GM23338 (cell line): ENCODE results near the gene RSL1D1. TPM values are rescaled to one million over a fixed set of nuclear protein-coding genes. Genes with fewer than 3 reads are reported as not detected.

Experiments used
- ATAC-seq: fragments of 200-7000 bp; cut with Tn5 transposase; 3 replicates; pipeline ENCODE4 v1.9.1; 2020
- DNase-seq: peaks from one replicate; pipeline ENCODE4 v3.0.0-alpha.2; 2015; ENCODE audit warnings: low spot score
- H2AFZ ChIP-seq: fragments of 200-600 bp; sonication (generic); 2 replicates; pipeline ENCODE4 v1.8.0; 2016; ENCODE audit warnings: antibody characterized with exemption, mild to moderate bottlenecking, moderate library complexity
- H3F3A ChIP-seq: fragments of 200-600 bp; sonication (generic); replicated peaks from 2 replicates; pipeline ENCODE4 v1.8.0; 2017; ENCODE audit warnings: antibody characterized with exemption, mixed run types, low read depth
- H3K27ac ChIP-seq: fragments of 200-600 bp; sonication (generic); 2 replicates; pipeline ENCODE4 v1.6.1; 2016; ENCODE audit warnings: low read depth
- H3K27me3 ChIP-seq: fragments of 200-600 bp; sonication (generic); 2 replicates; pipeline ENCODE4 v1.8.0; 2016; ENCODE audit warnings: mild to moderate bottlenecking, mixed run types, moderate library complexity; ENCODE audit not compliant: insufficient read depth
- H3K36me3 ChIP-seq: fragments of 200-600 bp; sonication (generic); 2 replicates; pipeline ENCODE4 v1.8.0; 2016; ENCODE audit warnings: mild to moderate bottlenecking; ENCODE audit not compliant: insufficient read depth
- H3K4me1 ChIP-seq: fragments of 200-600 bp; sonication (generic); 2 replicates; pipeline ENCODE4 v1.8.0; 2016; ENCODE audit warnings: mild to moderate bottlenecking, moderate library complexity; ENCODE audit not compliant: insufficient read depth
- H3K4me2 ChIP-seq: fragments of 200-600 bp; sonication (generic); 2 replicates; pipeline ENCODE4 v1.7.1; 2017; ENCODE audit warnings: mixed run types
- H3K4me3 ChIP-seq: fragments of 200-600 bp; sonication (generic); 2 replicates; pipeline ENCODE4 v1.6.1; 2016; ENCODE audit warnings: mixed run types
- H3K79me2 ChIP-seq: fragments of 200-600 bp; sonication (generic); replicated peaks from 2 replicates; pipeline ENCODE4 v1.8.0; 2017; ENCODE audit warnings: mild to moderate bottlenecking; ENCODE audit not compliant: insufficient read depth
- H3K9me2 ChIP-seq: fragments of 200-600 bp; sonication (generic); 2 replicates; pipeline ENCODE4 v1.8.0; 2017; ENCODE audit not compliant: insufficient read depth
- H4K20me1 ChIP-seq: fragments of 200-600 bp; sonication (generic); replicated peaks from 2 replicates; pipeline ENCODE4 v1.8.0; 2017; ENCODE audit warnings: mild to moderate bottlenecking; ENCODE audit not compliant: insufficient read depth
- H3K27ac Mint-ChIP-seq: 2 replicates; pipeline ENCODE4 v1.8.0; 2020; ENCODE audit warnings: inconsistent platforms, mild to moderate bottlenecking, moderate library complexity, mixed read lengths
- H3K27me3 Mint-ChIP-seq: 3 replicates; pipeline ENCODE4 v1.8.0; 2022; ENCODE audit warnings: low read depth, mild to moderate bottlenecking, moderate library complexity, mixed read lengths, inconsistent platforms; ENCODE audit not compliant: insufficient read depth, poor library complexity
- H3K36me3 Mint-ChIP-seq: 3 replicates; pipeline ENCODE4 v1.8.0; 2021; ENCODE audit warnings: low read depth, mild to moderate bottlenecking, inconsistent platforms, moderate library complexity, mixed read lengths
- H3K4me1 Mint-ChIP-seq: 3 replicates; pipeline ENCODE4 v1.8.0; 2020; ENCODE audit warnings: mild to moderate bottlenecking, inconsistent platforms, mixed read lengths
- H3K4me3 Mint-ChIP-seq: 3 replicates; pipeline ENCODE4 v1.8.0; 2021; ENCODE audit warnings: moderate library complexity, mild to moderate bottlenecking, inconsistent platforms, mixed read lengths
- H3K9me3 Mint-ChIP-seq: 3 replicates; pipeline ENCODE4 v1.8.0; 2020; ENCODE audit warnings: moderate library complexity, mild to moderate bottlenecking, inconsistent platforms, mixed read lengths
- EZH2 ChIP-seq: fragments of 200-600 bp; sonication (generic); IDR thresholded peaks from one replicate; pipeline ENCODE4 v1.8.0; 2017; ENCODE audit warnings: antibody characterized with exemption, mild to moderate bottlenecking, low read depth; ENCODE audit not compliant: unreplicated experiment
- EZH2phosphoT487 ChIP-seq: fragments of 200-600 bp; sonication (generic); IDR thresholded peaks from one replicate; pipeline ENCODE4 v1.8.1; 2018; ENCODE audit warnings: antibody characterized with exemption; ENCODE audit not compliant: unreplicated experiment
- JUNB ChIP-seq: IDR thresholded peaks from one replicate; pipeline ENCODE4 v1.6.1; 2016; ENCODE audit warnings: antibody characterized with exemption; ENCODE audit not compliant: unreplicated experiment
- NANOG ChIP-seq: IDR thresholded peaks from 2 replicates; pipeline ENCODE4 v1.6.1; 2016; ENCODE audit warnings: antibody characterized with exemption, borderline replicate concordance
- POLR2AphosphoS5 ChIP-seq: IDR thresholded peaks from 2 replicates; pipeline ENCODE4 v1.6.1; 2016; ENCODE audit warnings: antibody characterized with exemption, low read depth
- REST ChIP-seq: IDR thresholded peaks from one replicate; pipeline ENCODE4 v1.6.1; 2018; ENCODE audit warnings: antibody characterized with exemption; ENCODE audit not compliant: unreplicated experiment
- ZNF462 ChIP-seq: fragments of 250-450 bp; sonication (Bioruptor Pico); IDR thresholded peaks from 2 replicates; pipeline ENCODE4 v1.5.0; 2020; ENCODE audit warnings: mild to moderate bottlenecking, moderate library complexity
- polyA plus RNA-seq: library from polyadenylated mRNA; unstranded; fragments of >200 nt; fragmentation: Nextera tagmentation; extraction: Ambion mirVana; gene quantifications from 2 replicates; pipeline ENCODE4 v1.2.1, GENCODE V29; 2016
- total RNA-seq: library from RNA; depleted of rRNA; stranded (reverse); fragments of >200 nt; shearing (Covaris generic); gene quantifications from 2 replicates; pipeline ENCODE4 v1.2.3, GENCODE V29; 2014
- TF ChIP-seq, protein P1 (sequence below), 2 experiments: fragments of 200-600 bp in 1 of 2; sonication (generic) in 1 of 2; conservative IDR thresholded peaks; 2 replicates each; pipeline versions ENCODE4 v1.5.1 to v1.6.1; 2016 to 2017; ENCODE audit warnings: antibody characterized with exemption in 2 of 2, low read depth in 2 of 2, mild to moderate bottlenecking in 2 of 2, moderate library complexity in 1 of 2

The RSL1D1 gene
- total and polyA plus RNA-seq, 2 experiments from 2014 or later: 298 to 495 TPM

DNA sequence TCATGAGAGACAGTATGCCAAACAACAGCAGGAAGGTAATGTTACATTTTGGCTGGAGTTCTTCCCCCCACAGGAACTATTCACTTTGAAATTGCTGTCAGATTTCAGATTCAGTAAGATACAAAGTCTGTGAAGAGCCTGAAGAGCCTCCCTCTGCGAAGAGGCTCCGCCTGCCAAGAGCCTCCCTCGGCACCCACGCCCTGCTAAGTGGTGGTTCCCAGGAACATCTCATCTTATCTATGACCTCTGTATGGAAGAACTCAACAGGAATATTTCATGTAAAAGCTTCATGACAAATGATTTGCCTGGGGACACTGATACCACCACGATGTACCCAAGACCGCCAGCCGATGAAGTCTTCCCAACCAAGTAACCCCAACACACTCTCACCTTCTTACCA, 57.5 kb downstream of the RSL1D1 start:
- H3K27ac ChIP-seq: 0 out of 2 replicates have a peak overlapping the region, but pooled peaks have one; percentile 7
- peaks cover 5% of the 10 kb centered on the region for H3K27me3 Mint-ChIP-seq
- H3K79me2 ChIP-seq: peaks cover 86% of the 10 kb centered on the region
- 0 out of 2 replicates have a peak overlapping the region, but pooled peaks have one; percentile 60 for H3K27ac Mint-ChIP-seq
- H3K4me1 ChIP-seq: peaks cover 16% of the 10 kb centered on the region
- TF ChIP-seq EZH2phosphoT487: no peak
- no peak for TF ChIP-seq EZH2
- TF ChIP-seq REST: no peak
- TF ChIP-seq, protein P1, sequence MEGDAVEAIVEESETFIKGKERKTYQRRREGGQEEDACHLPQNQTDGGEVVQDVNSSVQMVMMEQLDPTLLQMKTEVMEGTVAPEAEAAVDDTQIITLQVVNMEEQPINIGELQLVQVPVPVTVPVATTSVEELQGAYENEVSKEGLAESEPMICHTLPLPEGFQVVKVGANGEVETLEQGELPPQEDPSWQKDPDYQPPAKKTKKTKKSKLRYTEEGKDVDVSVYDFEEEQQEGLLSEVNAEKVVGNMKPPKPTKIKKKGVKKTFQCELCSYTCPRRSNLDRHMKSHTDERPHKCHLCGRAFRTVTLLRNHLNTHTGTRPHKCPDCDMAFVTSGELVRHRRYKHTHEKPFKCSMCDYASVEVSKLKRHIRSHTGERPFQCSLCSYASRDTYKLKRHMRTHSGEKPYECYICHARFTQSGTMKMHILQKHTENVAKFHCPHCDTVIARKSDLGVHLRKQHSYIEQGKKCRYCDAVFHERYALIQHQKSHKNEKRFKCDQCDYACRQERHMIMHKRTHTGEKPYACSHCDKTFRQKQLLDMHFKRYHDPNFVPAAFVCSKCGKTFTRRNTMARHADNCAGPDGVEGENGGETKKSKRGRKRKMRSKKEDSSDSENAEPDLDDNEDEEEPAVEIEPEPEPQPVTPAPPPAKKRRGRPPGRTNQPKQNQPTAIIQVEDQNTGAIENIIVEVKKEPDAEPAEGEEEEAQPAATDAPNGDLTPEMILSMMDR (conservative IDR thresholded peaks at IDR 0.05; ENCODE audit: low read depth in 2 of 2): no peak
- no peak for TF ChIP-seq ZNF462 (CRISPR knock-in tag)
- TF ChIP-seq NANOG: no peak
- TF ChIP-seq POLR2AphosphoS5: no peak
- no peak for TF ChIP-seq JUNB
- no peaks in the 10 kb centered on the region for H3K9me2 ChIP-seq
- H3F3A ChIP-seq: peaks cover 19% of the 10 kb centered on the region
- H3K4me1 Mint-ChIP-seq: peaks cover 27% of the 10 kb centered on the region; the same call in 2 of the 3 replicates
- H2AFZ ChIP-seq: no peak overlapping the region
- H3K36me3 ChIP-seq: no peaks in the 10 kb centered on the region
- H3K4me3 Mint-ChIP-seq: no peak overlapping the region
- H3K4me2 ChIP-seq: no peak overlapping the region
- ATAC-seq (no peak), DNase-seq (no peak)
- peaks cover 15% of the 10 kb centered on the region; the same call in 2 of the 3 replicates for H3K36me3 Mint-ChIP-seq
- H3K4me3 ChIP-seq: no peak overlapping the region
- no peaks in the 10 kb centered on the region for H3K9me3 Mint-ChIP-seq
- peaks cover 38% of the 10 kb centered on the region for H4K20me1 ChIP-seq
- no peaks in the 10 kb centered on the region for H3K27me3 ChIP-seq
